ENCODE results near the gene LINGO4.

The LINGO4 gene

DNA sequence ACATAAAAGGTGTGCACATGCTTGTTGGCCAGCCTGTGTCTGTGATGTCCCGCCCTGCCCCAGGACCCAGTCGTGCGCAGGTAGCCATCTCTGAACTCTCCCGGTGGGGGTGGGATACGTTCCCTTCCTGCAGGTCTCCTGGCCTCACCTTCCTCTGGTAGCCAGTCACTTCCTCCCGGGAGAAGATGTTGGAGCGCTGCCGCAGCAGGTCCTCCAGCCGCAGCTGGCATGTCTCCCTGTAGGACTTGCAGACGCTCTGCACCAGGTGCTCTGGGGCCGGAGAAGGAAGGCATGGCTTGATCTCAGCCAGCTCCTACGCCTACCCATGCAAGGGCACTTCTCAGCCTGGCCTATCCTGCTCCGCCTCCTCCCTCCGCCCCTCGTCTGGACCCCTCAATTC lies 9.2 kb upstream of the LINGO4 start:
- no peak for DNase-seq (ENCODE audit: low read depth in 2 of 2)

DNA sequence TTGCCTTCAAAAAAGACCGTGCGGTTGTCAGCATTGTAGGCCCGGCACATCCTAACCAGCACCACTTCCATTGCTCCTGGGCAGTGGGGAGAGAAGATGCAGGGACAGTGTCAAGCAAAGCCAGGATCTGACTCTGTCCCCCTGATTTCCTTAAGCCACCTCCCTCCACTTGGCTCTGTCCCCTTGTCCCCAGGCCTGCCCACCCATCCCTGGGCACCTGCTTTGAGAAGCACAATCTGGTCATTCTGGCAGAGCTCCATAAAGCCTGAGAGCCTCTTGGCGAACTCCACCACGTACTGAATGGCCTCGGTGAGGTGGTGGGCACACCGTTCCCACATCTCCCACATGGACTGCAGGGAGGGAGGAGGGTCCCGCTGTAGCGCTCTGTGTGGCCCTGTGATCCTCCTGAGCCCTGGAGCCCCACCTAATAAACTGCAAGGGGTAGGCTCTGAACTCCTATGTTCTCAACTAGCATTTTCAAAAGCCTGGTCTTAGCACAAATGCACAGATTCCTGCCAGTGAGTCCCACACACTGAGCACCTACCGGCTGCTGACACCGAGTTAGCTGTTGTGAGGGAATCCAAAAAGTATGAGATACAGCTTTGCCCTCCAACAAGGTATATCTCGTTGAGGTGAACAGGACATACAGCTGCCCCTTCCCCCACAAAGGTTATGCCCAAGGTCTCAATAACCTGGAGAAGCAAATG lies 8.2 kb upstream of the LINGO4 start:
- DNase-seq (ENCODE audit: low read depth in 2 of 2): no peak

- DNase-seq (ENCODE audit: low read depth in 2 of 2): no peak
These were observed 6.0 kb upstream of the LINGO4 start for GRCh38 chr1:151811181-151811580.

DNA sequence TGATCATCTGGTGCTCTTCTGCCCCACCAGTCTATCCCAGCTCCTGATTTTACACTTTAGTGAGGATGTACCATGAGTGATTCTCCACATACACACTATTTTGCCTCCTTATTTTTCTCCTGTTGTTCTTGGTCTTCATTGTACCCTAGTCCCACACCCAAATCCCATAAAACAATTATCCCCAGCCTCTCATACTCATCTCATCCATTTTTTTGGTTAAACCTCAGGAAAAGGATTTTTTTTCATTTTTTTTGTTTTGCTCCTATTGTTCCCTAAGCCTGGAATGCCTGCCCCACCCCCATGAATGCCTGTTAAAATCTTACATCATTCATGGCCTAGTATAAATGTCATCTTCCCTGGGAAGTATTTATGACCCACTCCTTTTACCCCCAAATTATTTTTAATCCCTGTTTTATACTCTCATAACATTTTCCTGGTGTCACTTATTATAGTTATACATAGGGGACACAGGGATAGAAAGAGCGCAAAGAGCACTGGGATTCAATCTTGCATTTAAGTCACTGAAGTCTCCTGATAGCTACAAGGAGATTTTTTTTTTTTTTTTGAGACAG lies 4.9 kb upstream of the LINGO4 start:
- no peak for DNase-seq (ENCODE audit: low read depth in 2 of 2)

DNA sequence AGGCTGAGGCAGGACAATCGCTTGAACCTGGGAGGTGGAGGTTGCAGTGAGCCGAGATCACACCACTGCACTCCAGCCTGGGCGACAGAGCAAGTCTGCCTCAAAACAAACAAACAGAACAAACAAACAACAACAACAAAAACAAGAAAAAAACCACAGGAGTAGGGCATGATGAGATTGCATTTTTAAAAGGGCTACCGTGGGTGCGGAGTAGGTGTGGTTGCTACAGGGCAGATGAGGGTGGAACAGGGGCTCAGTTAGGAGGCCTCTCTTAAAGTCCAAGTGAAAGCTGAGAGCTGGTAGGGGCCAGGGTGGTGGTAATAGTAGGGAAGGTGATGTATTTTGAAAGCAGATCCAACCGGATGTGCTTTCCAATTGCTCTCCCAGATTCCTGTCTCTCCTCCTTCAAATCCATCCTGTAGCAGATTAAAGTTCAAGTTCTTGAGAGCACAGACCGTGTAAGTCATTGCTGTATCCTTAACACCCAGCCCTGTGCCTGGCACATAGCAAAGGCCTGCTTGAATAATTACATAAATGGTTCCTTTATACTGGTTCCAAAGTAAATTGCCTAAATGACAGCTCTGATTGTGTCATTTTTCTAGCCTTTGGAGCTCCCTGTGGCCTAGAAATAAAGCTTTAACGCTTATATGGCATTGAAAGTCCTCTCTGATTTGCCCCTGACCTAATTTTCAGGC lies 4.2 kb upstream of the LINGO4 start:
- no peak for DNase-seq (ENCODE audit: low read depth in 2 of 2)

- no peak for DNase-seq (ENCODE audit: low read depth in 2 of 2)
These were observed 2.5 kb upstream of the LINGO4 start for GRCh38 chr1:151807766-151808165.

GRCh38 chr1:151807131-151807530 lies 1.9 kb upstream of the LINGO4 start:
- DNase-seq (ENCODE audit: low read depth in 2 of 2): no peak

DNA sequence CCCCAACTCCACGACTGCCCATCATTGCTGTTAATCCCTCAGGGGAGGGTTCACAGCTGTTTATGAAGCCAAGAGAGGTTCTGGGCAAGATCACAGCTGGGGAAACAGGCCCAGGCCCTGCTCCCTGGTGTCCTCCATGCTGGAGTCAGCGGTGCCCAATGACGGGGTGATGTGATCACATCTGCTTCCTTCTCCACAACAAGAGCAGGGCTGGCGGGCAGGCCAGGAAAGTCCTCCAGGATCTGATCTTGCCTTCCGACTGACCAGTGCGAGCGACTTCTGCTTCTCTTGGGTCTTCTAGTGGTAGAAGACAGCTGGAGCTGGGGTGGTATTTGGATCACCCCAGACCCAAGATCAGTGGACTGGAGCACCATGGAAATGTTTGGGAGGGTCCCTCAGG lies 951 bp upstream of the LINGO4 start:
- no peak for DNase-seq (ENCODE audit: low read depth in 2 of 2)

DNA sequence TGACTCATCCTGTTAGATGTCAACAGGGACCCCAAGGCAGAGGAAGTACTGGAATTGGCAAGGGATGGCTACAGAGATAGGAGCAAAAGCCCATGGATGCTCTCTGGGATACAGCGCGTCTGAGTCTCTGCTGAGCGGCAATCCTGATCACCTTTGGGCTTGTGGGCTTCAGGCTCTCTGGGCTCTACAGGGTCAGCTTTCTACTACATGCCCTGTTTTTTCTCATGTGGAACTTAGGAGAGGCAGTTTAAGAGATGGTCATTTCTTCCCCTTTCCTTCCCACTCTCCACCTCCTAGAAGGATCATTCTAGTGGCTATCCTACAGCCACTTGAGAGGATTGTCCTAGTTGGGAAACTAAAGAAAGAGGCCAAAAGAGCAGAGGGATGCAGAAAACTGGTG lies 1.3 kb downstream of the LINGO4 start:
- no peak for DNase-seq (ENCODE audit: low read depth in 2 of 2)

DNA sequence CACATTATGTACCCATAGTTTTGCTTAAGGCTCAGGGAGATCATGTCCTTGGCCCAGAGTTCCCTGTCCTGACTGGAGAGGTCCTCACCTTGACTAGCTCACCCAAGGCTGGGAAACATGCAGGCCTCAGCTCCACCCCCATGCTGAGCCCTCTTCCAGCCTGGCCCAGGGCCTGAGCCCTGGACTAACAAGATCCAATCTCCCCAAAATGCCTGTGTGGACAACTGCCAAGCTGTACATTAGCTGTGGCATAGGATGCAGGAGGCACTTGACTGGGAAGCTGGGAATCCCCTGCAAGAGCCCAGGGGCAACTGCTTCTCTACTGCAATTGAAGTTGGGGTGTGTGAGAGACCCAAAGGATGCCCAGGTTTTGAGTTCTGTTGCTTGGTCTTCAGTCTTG lies 2.1 kb downstream of the LINGO4 start:
- no peak for DNase-seq (ENCODE audit: low read depth in 2 of 2)

DNA sequence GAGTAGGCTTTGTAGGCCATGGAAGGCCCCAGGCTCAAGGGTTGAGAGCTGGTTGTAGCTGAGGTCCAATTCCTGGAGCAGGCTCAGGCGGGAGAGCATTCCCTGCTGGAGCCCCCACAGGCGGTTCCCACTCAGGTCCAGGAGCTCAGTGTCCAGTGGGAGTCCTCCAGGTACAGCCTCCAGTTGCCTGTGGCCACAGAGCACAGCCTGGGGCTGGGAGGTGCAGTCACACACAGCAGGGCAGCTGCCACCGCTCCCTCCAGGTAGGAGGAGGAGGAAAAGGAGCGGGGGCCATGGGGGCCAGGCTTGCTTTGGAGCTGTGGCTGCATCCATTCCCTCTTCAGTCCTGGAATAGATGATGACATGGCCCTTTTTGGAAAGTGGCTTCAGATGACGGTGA lies 2.8 kb downstream of the LINGO4 start:
- no peak for DNase-seq (ENCODE audit: low read depth in 2 of 2)

DNA sequence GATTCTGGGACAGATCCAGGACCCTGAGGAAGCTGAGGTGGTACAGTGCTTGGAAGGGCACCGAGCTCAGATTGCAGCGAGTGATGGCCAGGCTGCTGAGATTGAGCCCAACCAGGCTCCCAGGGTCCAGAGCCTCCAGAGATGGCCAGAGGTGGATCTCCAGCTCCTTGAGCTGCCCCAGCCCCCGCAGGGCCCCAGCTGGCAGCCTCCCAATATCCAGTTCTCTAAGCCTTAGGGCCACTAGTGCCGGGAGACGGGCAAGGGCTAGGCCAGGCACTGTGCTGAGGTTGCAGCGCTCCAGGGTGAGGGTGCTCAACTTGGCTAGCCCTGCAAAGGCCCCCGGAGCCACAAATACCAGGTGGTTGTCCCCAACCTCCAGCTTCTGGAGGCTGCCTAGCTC lies 3.4 kb downstream of the LINGO4 start:
- DNase-seq (ENCODE audit: low read depth in 2 of 2): no peak

- no peak for DNase-seq (ENCODE audit: low read depth in 2 of 2)
These were observed 3.9 kb downstream of the LINGO4 start for GRCh38 chr1:151801310-151801820.

- DNase-seq (ENCODE audit: low read depth in 2 of 2): no peak
These were observed 4.4 kb downstream of the LINGO4 start for GRCh38 chr1:151800830-151801229.

DNA sequence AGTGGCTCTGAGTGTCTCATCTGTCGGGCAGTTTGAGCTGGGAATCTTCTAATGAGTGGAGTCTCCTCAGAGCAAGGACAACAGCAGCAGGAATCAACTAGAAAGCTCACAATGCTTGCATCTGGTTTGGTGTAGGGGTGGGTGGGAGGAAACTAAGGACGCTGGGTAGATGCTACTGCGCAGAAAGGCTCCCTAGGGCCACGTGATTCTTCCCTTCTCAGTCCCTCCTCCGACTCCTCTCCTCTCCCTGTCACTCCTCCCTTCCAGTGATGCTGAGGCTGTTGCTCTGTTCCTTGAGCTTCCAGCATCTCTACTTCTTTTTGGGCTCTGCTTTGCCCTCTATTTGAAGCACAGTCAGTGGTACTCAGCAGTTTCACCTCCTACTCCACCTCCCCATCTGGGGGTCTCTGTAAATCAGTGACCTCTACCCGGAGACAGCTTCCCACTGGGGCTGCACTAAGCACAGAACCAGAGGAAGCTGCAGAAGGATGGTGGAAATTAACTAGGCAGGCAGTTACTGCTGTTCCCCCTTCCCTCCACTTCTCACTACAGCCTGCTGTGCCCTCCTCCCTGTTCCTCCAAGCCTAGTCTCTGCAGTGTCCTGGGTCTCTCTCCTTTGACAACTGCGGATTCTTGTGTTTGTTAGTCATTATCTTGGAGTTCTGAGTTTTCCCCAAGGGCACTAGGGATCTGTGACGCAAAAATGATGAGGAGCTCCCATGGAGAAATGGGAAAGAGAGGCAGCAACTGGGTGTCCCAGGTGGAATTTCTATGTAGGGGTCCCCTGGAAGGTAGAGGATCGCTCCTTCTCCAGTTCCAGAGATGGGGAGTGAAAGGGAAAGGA lies 5.8 kb downstream of the LINGO4 start:
- DNase-seq (ENCODE audit: low read depth in 2 of 2): no peak

DNA sequence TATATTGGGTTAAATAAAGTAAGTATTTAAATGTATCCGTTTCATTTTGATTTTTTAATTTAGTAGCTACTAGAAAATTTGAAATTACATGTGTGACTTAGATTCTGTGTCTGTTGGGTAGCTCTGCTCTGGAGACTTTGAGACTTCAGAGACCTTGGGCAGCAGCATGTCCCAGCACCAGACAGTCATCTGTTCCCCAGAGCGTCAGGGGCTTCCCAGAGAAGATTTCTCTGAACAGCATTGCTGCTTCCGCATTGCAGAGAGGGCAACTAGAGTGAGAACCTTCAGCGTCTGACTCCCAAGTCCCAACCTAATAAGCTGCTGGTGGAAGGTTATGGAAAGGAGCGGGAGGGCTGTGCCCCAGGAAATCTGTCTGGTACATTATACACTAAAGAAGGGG lies 6.6 kb downstream of the LINGO4 start:
- no peak for DNase-seq (ENCODE audit: low read depth in 2 of 2)

- no peak for DNase-seq (ENCODE audit: low read depth in 2 of 2)
These were observed 14.1 kb downstream of the LINGO4 start for GRCh38 chr1:151790940-151791651.

DNA sequence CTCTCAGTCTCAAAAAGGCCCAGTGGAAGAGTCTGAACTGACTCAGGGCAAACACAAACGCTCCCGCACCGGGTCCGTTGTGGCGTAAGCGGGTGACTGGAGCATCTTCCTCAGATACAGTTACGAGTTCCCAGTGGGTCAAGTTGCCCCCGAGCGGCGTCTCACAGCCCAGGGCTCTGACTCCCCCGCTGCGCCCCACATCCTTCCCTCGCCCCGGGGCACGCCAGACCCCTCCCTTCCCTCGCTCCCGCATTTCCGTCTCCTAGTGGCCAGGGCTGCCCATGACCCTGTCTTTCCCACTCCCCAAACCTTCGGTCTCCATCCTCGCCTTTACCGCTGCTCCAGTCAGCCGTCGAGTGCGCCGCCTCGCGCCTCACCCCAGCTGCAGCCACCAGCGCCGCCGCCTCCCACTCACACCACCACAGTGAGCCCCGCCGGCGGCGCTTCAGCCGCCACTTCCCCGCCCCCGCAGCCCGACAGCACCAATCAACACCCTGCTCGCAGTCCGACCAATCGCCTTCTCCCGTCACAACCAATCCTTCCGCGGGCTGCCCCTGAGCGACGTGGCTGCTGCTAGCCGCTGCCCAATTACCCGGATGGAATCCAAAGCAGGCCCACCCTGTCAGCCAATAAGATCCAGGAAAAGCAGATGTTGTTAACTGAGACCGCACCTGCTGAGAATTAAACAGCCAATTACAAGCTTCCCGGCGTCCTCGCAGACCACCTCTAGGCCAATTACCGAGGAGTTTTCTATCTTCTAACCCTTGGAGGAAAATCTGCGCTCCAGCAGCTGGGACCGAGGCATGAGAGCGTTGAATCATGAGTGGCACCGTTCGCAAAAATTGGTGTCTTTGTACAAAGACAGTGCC lies 14.9 kb downstream of the LINGO4 start, which contains the start of gene TDRKH:
TSS of gene TDRKH (minus strand) at position 430 of the 869 bp plus-strand sequence. CDS start 7,478 bp downstream, outside the sequence.
- DNase-seq (ENCODE audit: low read depth in 2 of 2): peak; percentile 95 to 98

GRCh38 chr1:151787689-151788088 lies 17.5 kb downstream of the LINGO4 start:
- DNase-seq (ENCODE audit: low read depth in 2 of 2): no peak

DNA sequence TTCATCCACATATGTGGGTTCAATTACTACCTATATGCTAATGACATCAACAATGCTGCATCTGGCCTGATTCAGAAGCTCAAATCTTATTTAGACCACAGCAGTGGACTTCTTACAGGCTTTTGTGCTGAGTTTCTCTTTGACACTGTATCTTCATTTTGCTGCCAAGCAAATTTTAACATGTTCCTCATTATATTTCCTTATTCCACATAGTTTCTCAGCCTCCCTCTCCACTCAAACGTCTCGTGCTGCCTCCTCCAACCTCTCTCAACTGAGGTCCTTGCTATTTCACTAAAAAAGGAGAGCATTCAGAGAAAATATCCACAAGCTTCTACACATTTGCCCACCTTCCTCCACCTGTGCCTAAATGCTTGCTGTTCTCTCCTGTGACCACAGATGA lies 21.4 kb downstream of the LINGO4 start:
- no peak for DNase-seq (ENCODE audit: low read depth in 2 of 2)
